ENCODE data around the gene FOLR1.

The FOLR1 gene

GRCh38 chr11:72224564-72225410 lies 32.8 kb downstream of the FOLR1 start, which contains the start of gene INPPL1:
TSS of gene INPPL1 (plus strand) at chr11:72224767. CDS start at chr11:72224985, 218 bp downstream.
- peak; percentile 24 for DNase-seq

GRCh38 chr11:72225411-72225951 lies 33.5 kb downstream of the FOLR1 start:
- peak; percentile 22 for DNase-seq

GRCh38 chr11:72226701-72227100 lies 34.8 kb downstream of the FOLR1 start:
- no peak for DNase-seq

- no peak for DNase-seq
These were observed 35.6 kb downstream of the FOLR1 start for GRCh38 chr11:72227316-72228228.

- no peak for DNase-seq
These were observed 36.4 kb downstream of the FOLR1 start for GRCh38 chr11:72228229-72228843.

GRCh38 chr11:72228844-72229231 lies 36.9 kb downstream of the FOLR1 start:
- no peak for DNase-seq

GRCh38 chr11:72229336-72229924 lies 37.5 kb downstream of the FOLR1 start:
- no peak for DNase-seq

- no peak for DNase-seq
These were observed 38.2 kb downstream of the FOLR1 start for GRCh38 chr11:72229925-72230763.

GRCh38 chr11:72230764-72231365 lies 38.9 kb downstream of the FOLR1 start:
- no peak for DNase-seq

- no peak for DNase-seq
These were observed 39.7 kb downstream of the FOLR1 start for GRCh38 chr11:72231396-72232259.

- no peak for DNase-seq
These were observed 40.5 kb downstream of the FOLR1 start for GRCh38 chr11:72232260-72233055.

- no peak for DNase-seq
These were observed 41.3 kb downstream of the FOLR1 start for GRCh38 chr11:72233056-72233772.

- no peak for DNase-seq
These were observed 42.0 kb downstream of the FOLR1 start for GRCh38 chr11:72233773-72234513.

- DNase-seq = no peak
These were observed 42.5 kb downstream of the FOLR1 start for GRCh38 chr11:72234514-72234830.

GRCh38 chr11:72234920-72235319 lies 43.0 kb downstream of the FOLR1 start:
- DNase-seq = no peak

GRCh38 chr11:72235351-72236057 lies 43.6 kb downstream of the FOLR1 start:
- no peak for DNase-seq

GRCh38 chr11:72236083-72236697 lies 44.2 kb downstream of the FOLR1 start:
- no peak for DNase-seq
